Spleen (tissue), 11 donors: ENCODE measurements around the gene MT1HL1. TPM values are rescaled to one million over a fixed set of nuclear protein-coding genes. Genes with fewer than 3 reads are reported as not detected.
"Not testable (repeated sequence)": the region's sequence is repeated elsewhere in the genome, so short reads cannot be mapped to it uniquely, and the experiment has no call there.

ENCODE experiments used
- DNase-seq: peaks from one replicate; pipeline ENCODE4 v3.0.0-alpha.2; 2020
- H3K27ac ChIP-seq, 8 donors: fragments of 200-600 bp; sonication (generic) in 7 of 8; 1 replicate in 4 of 8; 2 replicates in 4 of 8; pipeline versions ENCODE4 v1.5.0 to v1.8.0; 2016 to 2021; ENCODE audit warnings: inconsistent platforms in 4 of 8, mild to moderate bottlenecking in 4 of 8, moderate library complexity in 1 of 8
- H3K27me3 ChIP-seq, 7 donors: fragments of 200-600 bp; sonication (generic) in 6 of 7; replicated peaks in 1 of 7; 1 replicate in 4 of 7; 2 replicates in 3 of 7; pipeline versions ENCODE4 v1.5.0 to v1.8.0; 2016 to 2021; ENCODE audit warnings: inconsistent platforms in 3 of 7, mild to moderate bottlenecking in 1 of 7
- H3K36me3 ChIP-seq, 6 donors: fragments of 200-600 bp; sonication (generic) in 5 of 6; 1 replicate in 4 of 6; 2 replicates in 2 of 6; pipeline versions ENCODE4 v1.5.0 to v1.8.0; 2016 to 2021; ENCODE audit warnings: inconsistent platforms in 2 of 6
- H3K4me1 ChIP-seq, 6 donors: fragments of 200-600 bp; sonication (generic) in 5 of 6; 1 replicate in 3 of 6; 2 replicates in 3 of 6; pipeline versions ENCODE4 v1.5.0 to v1.8.0; 2016 to 2021; ENCODE audit warnings: inconsistent platforms in 3 of 6
- H3K4me3 ChIP-seq, 8 donors: fragments of 200-600 bp; sonication (generic) in 7 of 8; 1 replicate in 4 of 8; 2 replicates in 4 of 8; pipeline versions ENCODE4 v1.5.0 to v1.8.0; 2016 to 2021; ENCODE audit warnings: inconsistent platforms in 4 of 8, mild to moderate bottlenecking in 4 of 8, moderate library complexity in 2 of 8
- H3K9me3 ChIP-seq, 8 donors: fragments of 200-600 bp; sonication (generic) in 7 of 8; 1 replicate in 4 of 8; 2 replicates in 4 of 8; pipeline versions ENCODE4 v1.5.0 to v1.8.0; 2016 to 2021; ENCODE audit warnings: inconsistent platforms in 4 of 8
- POLR2A ChIP-seq, 3 donors: fragments of 450-650 bp; IDR thresholded peaks; one replicate each; pipeline ENCODE4 v1.5.1; 2017; ENCODE audit warnings: antibody characterized with exemption in 3 of 3, mild to moderate bottlenecking in 1 of 3
- POLR2AphosphoS5 ChIP-seq, 3 donors: sonication (generic); formaldehyde crosslinking; IDR thresholded peaks; one replicate each; pipeline ENCODE4 v1.5.1; 2017; ENCODE audit warnings: antibody characterized with exemption in 3 of 3
- WGBS, 5 donors: extraction: QIAGEN DNeasy Blood & Tissue Kit in 3 of 5; methylation state at CpG; one replicate each; pipeline versions ENCODE4 v1.1.5 to v1.1.7; 2013 to 2018; 5-methylcytosine and 5-hydroxymethylcytosine counted together
- intact Hi-C: fragments of 100-400 bp; cut with DNase I; formaldehyde crosslinking; loops from one replicate; pipeline ENCODE4 v1.15.0; 2023; ENCODE audit warnings: low total_unique reads
- polyA plus RNA-seq, 3 donors: library from polyadenylated mRNA; stranded (reverse); fragments of 200-250 nt; gene quantifications; one replicate each; pipeline ENCODE4 v1.2.1, GENCODE V29; 2013
- total RNA-seq, 7 donors: library from RNA; depleted of rRNA in 3 of 7; stranded (reverse); fragments of >200 nt in 3 of 7; fragmentation: NEBNext Ultra II Directional in 4 of 7; extraction: Animal tissue kit (Norgen Biotek cat#: 25700) in 4 of 7; gene quantifications; one replicate each; pipeline versions ENCODE4 v1.1.0 to v1.2.1, GENCODE V29; 2016 to 2021
- TF ChIP-seq, protein P1 (sequence below), 11 experiments: fragments of 200-600 bp in 7 of 11; fragments of 450-650 bp in 4 of 11; sonication (generic) in 4 of 11; IDR thresholded peaks in 8 of 11; conservative IDR thresholded peaks in 3 of 11; 1 replicate in 7 of 11; 2 replicates in 4 of 11; pipeline versions ENCODE4 v1.4.0 to v1.8.0; 2016 to 2021; ENCODE audit warnings: antibody characterized with exemption in 11 of 11, inconsistent platforms in 4 of 11, mild to moderate bottlenecking in 1 of 11
- donor health status: healthy with polysubstance abuse.
- donor health status: DM: no; HTN: no; CAD: no; lungs with moderate emphysema.
- donor health status: DM: no; HTN: no; CAD: no.
- donor health status: Bipolar disorder and iron deficiency.
- donor health status: healthy.
- donor health status: DM: no; HTN: no; CAD: no.
- donor health status: DM: yes; HTN: yes; CAD: no.

The MT1HL1 gene
- total and polyA plus RNA-seq, 10 donors, result not detected

DNA sequence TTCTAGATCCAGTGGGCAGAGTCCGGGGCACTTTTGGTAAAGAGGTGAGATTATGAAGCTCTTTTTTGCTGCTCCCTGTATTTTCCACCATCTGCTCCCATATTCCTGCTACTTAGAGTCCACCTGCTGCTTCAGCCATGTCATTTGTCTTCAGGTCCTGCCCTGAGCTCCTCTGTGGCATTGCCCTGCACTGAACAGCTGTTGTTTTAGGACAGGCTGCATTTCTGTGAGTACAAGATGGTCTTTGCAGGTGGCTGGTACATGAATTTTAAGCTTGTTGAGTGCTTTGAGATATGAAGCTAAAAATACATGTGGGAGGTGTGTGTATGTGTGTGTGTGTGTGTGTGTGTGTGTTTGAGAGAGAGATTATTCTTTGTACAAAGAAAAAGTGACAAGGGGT, 21.9 kb downstream of the MT1HL1 start:
- intact Hi-C loops, result no loop called here
- TF ChIP-seq, protein P1, sequence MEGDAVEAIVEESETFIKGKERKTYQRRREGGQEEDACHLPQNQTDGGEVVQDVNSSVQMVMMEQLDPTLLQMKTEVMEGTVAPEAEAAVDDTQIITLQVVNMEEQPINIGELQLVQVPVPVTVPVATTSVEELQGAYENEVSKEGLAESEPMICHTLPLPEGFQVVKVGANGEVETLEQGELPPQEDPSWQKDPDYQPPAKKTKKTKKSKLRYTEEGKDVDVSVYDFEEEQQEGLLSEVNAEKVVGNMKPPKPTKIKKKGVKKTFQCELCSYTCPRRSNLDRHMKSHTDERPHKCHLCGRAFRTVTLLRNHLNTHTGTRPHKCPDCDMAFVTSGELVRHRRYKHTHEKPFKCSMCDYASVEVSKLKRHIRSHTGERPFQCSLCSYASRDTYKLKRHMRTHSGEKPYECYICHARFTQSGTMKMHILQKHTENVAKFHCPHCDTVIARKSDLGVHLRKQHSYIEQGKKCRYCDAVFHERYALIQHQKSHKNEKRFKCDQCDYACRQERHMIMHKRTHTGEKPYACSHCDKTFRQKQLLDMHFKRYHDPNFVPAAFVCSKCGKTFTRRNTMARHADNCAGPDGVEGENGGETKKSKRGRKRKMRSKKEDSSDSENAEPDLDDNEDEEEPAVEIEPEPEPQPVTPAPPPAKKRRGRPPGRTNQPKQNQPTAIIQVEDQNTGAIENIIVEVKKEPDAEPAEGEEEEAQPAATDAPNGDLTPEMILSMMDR (IDR thresholded peaks at IDR 0.05 in 8 of 11, conservative IDR thresholded peaks at IDR 0.05 in 3 of 11), result no peak
- no peaks in the 10 kb centered on the region for H3K4me1 ChIP-seq
- H3K27me3 ChIP-seq, result no peaks in the 10 kb centered on the region
- no peak for DNase-seq
- H3K4me3 ChIP-seq, result no peak overlapping the region
- WGBS, 5 donors, result 82 to 88% (median 84%) methylated on average over 1 of the region's 1 CpG
- H3K27ac ChIP-seq, result no peak overlapping the region
- H3K36me3 ChIP-seq, result no peaks in the 10 kb centered on the region
- peaks cover 0 to 5% (median 0%) of the 10 kb centered on the region in 8 donors for H3K9me3 ChIP-seq

DNA sequence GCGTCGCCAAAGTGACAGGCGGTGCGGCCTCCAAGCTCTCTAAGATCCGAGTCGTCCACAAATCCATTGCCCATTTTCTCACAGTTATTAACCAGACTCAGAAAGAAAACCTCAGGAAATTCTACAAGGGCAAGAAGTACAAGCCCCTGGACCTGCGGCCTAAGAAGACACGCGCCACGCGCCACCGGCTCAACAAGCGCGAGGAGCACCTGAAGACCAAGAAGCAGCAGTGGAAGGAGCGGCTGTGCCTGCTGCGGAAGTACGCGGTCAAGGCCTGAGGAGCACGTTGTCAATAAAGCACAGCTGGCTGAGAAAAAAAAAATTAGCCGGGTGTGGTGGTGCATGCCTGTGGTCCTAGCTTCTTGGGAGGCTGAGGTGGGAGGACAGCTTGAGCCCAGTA, 22.8 kb downstream of the MT1HL1 start:
- intact Hi-C loops, H3K27me3 ChIP-seq, H3K27ac ChIP-seq, H3K4me1 ChIP-seq, H3K36me3 ChIP-seq, H3K9me3 ChIP-seq, H3K4me3 ChIP-seq, DNase-seq: not testable (repeated sequence)
- WGBS, 5 donors, result 92 to 96% (median 95%) methylated on average over 20 of the region's 20 CpGs

DNA sequence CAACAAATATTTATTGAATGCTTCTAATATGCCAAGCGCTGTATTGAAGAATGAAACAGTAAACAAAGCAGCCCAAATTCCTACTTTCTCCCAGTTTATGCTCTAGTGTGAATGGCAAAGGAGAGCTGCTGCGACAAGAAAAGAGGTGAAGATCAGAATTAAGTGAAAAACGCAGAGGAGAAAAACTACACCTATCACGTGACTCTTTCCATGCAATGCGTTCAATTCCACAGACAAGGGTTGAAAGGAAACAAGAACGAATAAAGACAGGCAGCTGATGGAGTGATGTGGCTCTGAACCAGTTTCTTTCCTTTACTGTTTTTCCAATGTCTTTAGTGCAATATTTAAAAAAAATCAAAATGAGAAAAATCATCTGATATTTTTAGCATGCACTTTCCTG, 23.6 kb downstream of the MT1HL1 start:
- no peak overlapping the region for H3K27ac ChIP-seq
- TF ChIP-seq POLR2A (IDR thresholded peaks at IDR 0.05) (no peak), POLR2AphosphoS5 (IDR thresholded peaks at IDR 0.05) (no peak)
- TF ChIP-seq, protein P1 (IDR thresholded peaks at IDR 0.05 in 8 of 11, conservative IDR thresholded peaks at IDR 0.05 in 3 of 11), result no peak
- intact Hi-C loops, result no loop called here
- peaks cover 0 to 5% (median 0%) of the 10 kb centered on the region in 8 donors for H3K9me3 ChIP-seq
- H3K4me1 ChIP-seq, result no peaks in the 10 kb centered on the region
- DNase-seq, result no peak
- H3K27me3 ChIP-seq, result no peaks in the 10 kb centered on the region
- no peaks in the 10 kb centered on the region for H3K36me3 ChIP-seq
- WGBS, 5 donors, result 78 to 93% (median 87%) methylated on average over 6 of the region's 6 CpGs
- no peak overlapping the region for H3K4me3 ChIP-seq

DNA sequence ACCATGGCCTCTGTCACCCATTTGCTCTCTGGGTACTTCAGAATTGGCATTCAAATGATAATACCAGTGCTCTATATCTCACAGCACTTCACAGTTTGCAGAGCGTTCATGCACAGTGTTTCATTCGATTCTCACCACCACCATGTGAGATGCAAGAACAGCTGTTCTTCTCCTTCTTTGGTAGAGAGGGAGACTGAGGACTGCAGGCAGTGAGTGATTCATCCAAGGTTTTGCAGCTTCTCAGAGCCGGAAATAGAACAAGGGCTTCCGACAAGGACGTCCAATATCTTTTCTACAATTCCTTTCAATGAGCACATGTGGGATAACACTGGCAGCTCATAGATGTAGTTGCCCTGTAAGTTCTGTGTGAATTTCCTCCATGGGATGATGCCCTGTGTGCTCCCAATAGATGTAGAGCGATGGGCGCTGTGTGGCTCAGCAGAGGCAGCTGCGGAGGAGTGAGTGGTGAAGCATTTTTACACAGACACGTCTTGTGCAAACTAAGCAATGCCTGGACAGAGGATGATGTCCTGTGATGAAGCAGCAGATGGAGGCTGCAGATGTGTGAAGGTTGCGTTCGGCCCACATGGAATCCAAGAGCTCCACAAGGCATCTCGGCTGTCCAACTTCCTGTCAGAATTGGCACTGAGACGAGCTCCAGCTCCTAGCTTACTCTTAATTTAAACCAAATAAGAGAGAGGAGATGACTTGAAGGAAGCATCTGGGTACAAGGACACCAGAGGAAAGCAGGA, 24.9 kb downstream of the MT1HL1 start:
- Histone ChIP-seq H3K27ac (no peak overlapping the region), H3K36me3 (no peaks in the 10 kb centered on the region), H3K4me1 (no peaks in the 10 kb centered on the region), H3K4me3 (no peak overlapping the region), H3K27me3 (no peaks in the 10 kb centered on the region), H3K9me3 (peaks cover 0 to 5% (median 0%) of the 10 kb centered on the region in 8 donors)
- no peak for TF ChIP-seq POLR2AphosphoS5 (IDR thresholded peaks at IDR 0.05)
- TF ChIP-seq, protein P1 (IDR thresholded peaks at IDR 0.05 in 8 of 11, conservative IDR thresholded peaks at IDR 0.05 in 3 of 11), result no peak
- intact Hi-C loops, result no loop called here
- 80 to 93% (median 88%) methylated on average over 13 of the region's 13 CpGs for WGBS, 5 donors
- no peak for DNase-seq
